ENCODE data around the gene METAP1D.

- TF ChIP-seq, protein P1, sequence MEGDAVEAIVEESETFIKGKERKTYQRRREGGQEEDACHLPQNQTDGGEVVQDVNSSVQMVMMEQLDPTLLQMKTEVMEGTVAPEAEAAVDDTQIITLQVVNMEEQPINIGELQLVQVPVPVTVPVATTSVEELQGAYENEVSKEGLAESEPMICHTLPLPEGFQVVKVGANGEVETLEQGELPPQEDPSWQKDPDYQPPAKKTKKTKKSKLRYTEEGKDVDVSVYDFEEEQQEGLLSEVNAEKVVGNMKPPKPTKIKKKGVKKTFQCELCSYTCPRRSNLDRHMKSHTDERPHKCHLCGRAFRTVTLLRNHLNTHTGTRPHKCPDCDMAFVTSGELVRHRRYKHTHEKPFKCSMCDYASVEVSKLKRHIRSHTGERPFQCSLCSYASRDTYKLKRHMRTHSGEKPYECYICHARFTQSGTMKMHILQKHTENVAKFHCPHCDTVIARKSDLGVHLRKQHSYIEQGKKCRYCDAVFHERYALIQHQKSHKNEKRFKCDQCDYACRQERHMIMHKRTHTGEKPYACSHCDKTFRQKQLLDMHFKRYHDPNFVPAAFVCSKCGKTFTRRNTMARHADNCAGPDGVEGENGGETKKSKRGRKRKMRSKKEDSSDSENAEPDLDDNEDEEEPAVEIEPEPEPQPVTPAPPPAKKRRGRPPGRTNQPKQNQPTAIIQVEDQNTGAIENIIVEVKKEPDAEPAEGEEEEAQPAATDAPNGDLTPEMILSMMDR (conservative IDR thresholded peaks at IDR 0.05) = peak; percentile 100
- no peak for TF ChIP-seq EZH2 (IDR thresholded peaks at IDR 0.05; ENCODE audit: low read depth)
Measured at GRCh38 chr2:172103471-172104272, 103.9 kb downstream of the METAP1D start.

All from PC-9 (cell line).